Panc1 (cell line): ENCODE data around the gene SETD2. TPM values are rescaled to one million over a fixed set of nuclear protein-coding genes. Genes with fewer than 3 reads are reported as not detected.
"Not testable (repeated sequence)": the region's sequence is repeated elsewhere in the genome, so short reads cannot be mapped to it uniquely, and the experiment has no call there.

Experiments
- ATAC-seq: fragments of 200-7000 bp; cut with Tn5 transposase; 2 replicates; pipeline ENCODE4 v1.9.1; 2020; ENCODE audit warnings: mild to moderate bottlenecking, moderate library complexity
- BruUV-seq: library from RNA; stranded (reverse); fragments of 400-500 nt; replicated peaks from 2 replicates; lab custom pipeline; 2021; lab: Mats Ljungman, UMichigan
- CTCF ChIA-PET: fragments of 300-600 bp; sonication (Branson Sonifier 250); formaldehyde crosslinking; loops from one replicate; lab custom pipeline; 2022; ENCODE audit warnings: antibody characterized with exemption; lab: Charles Lee
- POLR2A ChIA-PET: fragments of 300-600 bp; sonication (Branson Sonifier 250); formaldehyde crosslinking; loops from one replicate; lab custom pipeline; 2022; ENCODE audit warnings: antibody characterized with exemption; lab: Charles Lee
- DNase-seq: peaks from one replicate; pipeline ENCODE4 v3.0.0-alpha.2; 2010; ENCODE audit warnings: low read depth, low spot score
- H3K27ac ChIP-seq: 2 replicates; pipeline ENCODE4 v1.5.1; 2011; ENCODE audit warnings: mild to moderate bottlenecking, low read length, inconsistent platforms
- H3K27me3 ChIP-seq: fragments of 200-500 bp; sonication (Bioruptor generic); 2 replicates; pipeline ENCODE4 v1.6.0; 2014; ENCODE audit warnings: low read length, inconsistent platforms; ENCODE audit not compliant: control insufficient read depth, insufficient read depth
- H3K36me3 ChIP-seq: fragments of 200-500 bp; sonication (Bioruptor generic); 2 replicates; pipeline ENCODE4 v1.5.1; 2014; ENCODE audit warnings: inconsistent platforms, mild to moderate bottlenecking, low read length, moderate library complexity; ENCODE audit not compliant: control insufficient read depth, insufficient read depth
- H3K4me1 ChIP-seq: 2 replicates; pipeline ENCODE4 v1.5.1; 2011; ENCODE audit warnings: inconsistent platforms, mild to moderate bottlenecking, low read length, moderate library complexity; ENCODE audit not compliant: control insufficient read depth, insufficient read depth
- H3K4me3 ChIP-seq, 2 experiments: 2 replicates each; pipeline ENCODE4 v1.5.1; 2011 to 2012; ENCODE audit warnings: low read depth in 2 of 2, low read length in 2 of 2, mild to moderate bottlenecking in 2 of 2, inconsistent platforms in 1 of 2, moderate library complexity in 1 of 2
- H3K9me3 ChIP-seq: fragments of 200-500 bp; sonication (Bioruptor generic); 2 replicates; pipeline ENCODE4 v1.5.1; 2014; ENCODE audit warnings: low read depth, mild to moderate bottlenecking, inconsistent platforms, low read length, moderate library complexity; ENCODE audit not compliant: control insufficient read depth, insufficient read depth
- POLR2AphosphoS5 ChIP-seq: IDR thresholded peaks from 2 replicates; pipeline ENCODE4 v1.6.1; 2012; ENCODE audit warnings: mild to moderate bottlenecking, low read depth, low read length, moderate library complexity
- SIN3A ChIP-seq: IDR thresholded peaks from 2 replicates; pipeline ENCODE4 v1.6.1; 2012; ENCODE audit warnings: low read depth, mild to moderate bottlenecking, low read length, moderate library complexity, borderline replicate concordance; ENCODE audit not compliant: insufficient read depth
- TCF7L2 ChIP-seq: IDR thresholded peaks from 2 replicates; pipeline ENCODE4 v1.6.1; 2011; ENCODE audit warnings: mild to moderate bottlenecking, low read depth, low read length, inconsistent platforms
- in situ Hi-C: cut with HindIII; loops from 2 replicates; pipeline ENCODE4 v1.10.0; 2016; ENCODE audit warnings: low sequenced_read_pairs, low pct_unique_long_range_greater_than_20kb
- intact Hi-C: fragments of 100-400 bp; cut with micrococcal nuclease; formaldehyde crosslinking; loops from one replicate; pipeline ENCODE4 v1.10.0; 2022; ENCODE audit not compliant: unreplicated experiment
- total RNA-seq: library from RNA; stranded (reverse); gene quantifications from one replicate; pipeline ENCODE4 v1.2.1, GENCODE V29; 2021; ENCODE audit not compliant: unreplicated experiment
- TF ChIP-seq, protein P1 (sequence below): fragments of 450-650 bp; IDR thresholded peaks from 2 replicates; pipeline ENCODE4 v1.5.1; 2017; ENCODE audit warnings: mild to moderate bottlenecking
- TF ChIP-seq, protein P2 (sequence below), 2 experiments: IDR thresholded peaks; 2 replicates each; pipeline ENCODE4 v1.6.1; 2011 to 2012; ENCODE audit warnings: low read depth in 2 of 2, control low read depth in 1 of 2, low read length in 1 of 2, mild to moderate bottlenecking in 1 of 2, moderate library complexity in 1 of 2; ENCODE audit not compliant: insufficient read depth in 1 of 2

The SETD2 gene
- total RNA-seq, 1 experiment from 2014 or later: 32.6 TPM

GRCh38 chr3:47034868-47035489, 128.9 kb downstream of the SETD2 start:
- intact Hi-C loops: no loop called here
- POLR2A ChIA-PET: no interaction called here
- H3K27me3 ChIP-seq: no peaks in the 10 kb centered on the region
- peak overlapping the region; percentile 77 for H3K27ac ChIP-seq
- no peaks in the 10 kb centered on the region for H3K9me3 ChIP-seq
- DNase-seq (no peak), ATAC-seq (peak; percentile 71; the same call in 1 of the 2 replicates)
- BruUV-seq: no TSS peak
- H3K4me3 ChIP-seq: no peak overlapping the region
- H3K36me3 ChIP-seq: peaks cover 2% of the 10 kb centered on the region; the same call in 1 of the 2 replicates
- TF ChIP-seq, protein P1, sequence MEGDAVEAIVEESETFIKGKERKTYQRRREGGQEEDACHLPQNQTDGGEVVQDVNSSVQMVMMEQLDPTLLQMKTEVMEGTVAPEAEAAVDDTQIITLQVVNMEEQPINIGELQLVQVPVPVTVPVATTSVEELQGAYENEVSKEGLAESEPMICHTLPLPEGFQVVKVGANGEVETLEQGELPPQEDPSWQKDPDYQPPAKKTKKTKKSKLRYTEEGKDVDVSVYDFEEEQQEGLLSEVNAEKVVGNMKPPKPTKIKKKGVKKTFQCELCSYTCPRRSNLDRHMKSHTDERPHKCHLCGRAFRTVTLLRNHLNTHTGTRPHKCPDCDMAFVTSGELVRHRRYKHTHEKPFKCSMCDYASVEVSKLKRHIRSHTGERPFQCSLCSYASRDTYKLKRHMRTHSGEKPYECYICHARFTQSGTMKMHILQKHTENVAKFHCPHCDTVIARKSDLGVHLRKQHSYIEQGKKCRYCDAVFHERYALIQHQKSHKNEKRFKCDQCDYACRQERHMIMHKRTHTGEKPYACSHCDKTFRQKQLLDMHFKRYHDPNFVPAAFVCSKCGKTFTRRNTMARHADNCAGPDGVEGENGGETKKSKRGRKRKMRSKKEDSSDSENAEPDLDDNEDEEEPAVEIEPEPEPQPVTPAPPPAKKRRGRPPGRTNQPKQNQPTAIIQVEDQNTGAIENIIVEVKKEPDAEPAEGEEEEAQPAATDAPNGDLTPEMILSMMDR: no peak
- TF ChIP-seq SIN3A (no peak), TCF7L2 (peak; percentile 84), POLR2AphosphoS5 (no peak)
- TF ChIP-seq, protein P2, sequence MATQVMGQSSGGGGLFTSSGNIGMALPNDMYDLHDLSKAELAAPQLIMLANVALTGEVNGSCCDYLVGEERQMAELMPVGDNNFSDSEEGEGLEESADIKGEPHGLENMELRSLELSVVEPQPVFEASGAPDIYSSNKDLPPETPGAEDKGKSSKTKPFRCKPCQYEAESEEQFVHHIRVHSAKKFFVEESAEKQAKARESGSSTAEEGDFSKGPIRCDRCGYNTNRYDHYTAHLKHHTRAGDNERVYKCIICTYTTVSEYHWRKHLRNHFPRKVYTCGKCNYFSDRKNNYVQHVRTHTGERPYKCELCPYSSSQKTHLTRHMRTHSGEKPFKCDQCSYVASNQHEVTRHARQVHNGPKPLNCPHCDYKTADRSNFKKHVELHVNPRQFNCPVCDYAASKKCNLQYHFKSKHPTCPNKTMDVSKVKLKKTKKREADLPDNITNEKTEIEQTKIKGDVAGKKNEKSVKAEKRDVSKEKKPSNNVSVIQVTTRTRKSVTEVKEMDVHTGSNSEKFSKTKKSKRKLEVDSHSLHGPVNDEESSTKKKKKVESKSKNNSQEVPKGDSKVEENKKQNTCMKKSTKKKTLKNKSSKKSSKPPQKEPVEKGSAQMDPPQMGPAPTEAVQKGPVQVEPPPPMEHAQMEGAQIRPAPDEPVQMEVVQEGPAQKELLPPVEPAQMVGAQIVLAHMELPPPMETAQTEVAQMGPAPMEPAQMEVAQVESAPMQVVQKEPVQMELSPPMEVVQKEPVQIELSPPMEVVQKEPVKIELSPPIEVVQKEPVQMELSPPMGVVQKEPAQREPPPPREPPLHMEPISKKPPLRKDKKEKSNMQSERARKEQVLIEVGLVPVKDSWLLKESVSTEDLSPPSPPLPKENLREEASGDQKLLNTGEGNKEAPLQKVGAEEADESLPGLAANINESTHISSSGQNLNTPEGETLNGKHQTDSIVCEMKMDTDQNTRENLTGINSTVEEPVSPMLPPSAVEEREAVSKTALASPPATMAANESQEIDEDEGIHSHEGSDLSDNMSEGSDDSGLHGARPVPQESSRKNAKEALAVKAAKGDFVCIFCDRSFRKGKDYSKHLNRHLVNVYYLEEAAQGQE (IDR thresholded peaks at IDR 0.05; ENCODE audit: insufficient read depth in 1 of 2, low read depth in 2 of 2, low read length in 1 of 2): no peak
- in situ Hi-C loops: no loop called here
- no peaks in the 10 kb centered on the region; the same call in 1 of the 2 replicates for H3K4me1 ChIP-seq
- CTCF ChIA-PET: no interaction called here

- ATAC-seq, in situ Hi-C loops, POLR2A ChIA-PET, H3K4me3 ChIP-seq, BruUV-seq, H3K27me3 ChIP-seq, H3K4me1 ChIP-seq, H3K9me3 ChIP-seq, CTCF ChIA-PET, intact Hi-C loops, H3K27ac ChIP-seq, H3K36me3 ChIP-seq, DNase-seq: not testable (repeated sequence)
Observed at GRCh38 chr3:47031041-47031440, 132.9 kb downstream of the SETD2 start.

DNA sequence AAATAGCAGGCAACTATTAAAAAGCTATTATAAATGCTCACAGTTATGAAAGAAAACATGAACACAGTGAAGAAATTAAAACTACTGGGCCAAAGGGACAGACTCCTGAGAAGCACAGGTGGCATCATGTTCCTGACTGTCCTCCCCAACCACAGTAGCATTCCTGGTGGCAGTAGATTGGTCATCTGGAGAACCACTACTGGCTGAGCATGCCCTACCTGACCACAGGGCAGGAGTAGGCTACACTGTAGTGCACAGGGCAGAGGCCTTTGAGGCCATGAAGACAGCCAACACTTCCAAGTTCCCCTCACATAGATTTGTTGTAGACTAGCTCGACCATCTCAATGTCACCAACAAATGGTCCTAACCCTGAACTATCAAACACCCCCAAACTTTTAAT, 135.2 kb downstream of the SETD2 start:
- Histone ChIP-seq H3K36me3 (no peaks in the 10 kb centered on the region), H3K4me1 (no peaks in the 10 kb centered on the region), H3K4me3 (no peak overlapping the region), H3K9me3 (no peaks in the 10 kb centered on the region), H3K27ac (no peak overlapping the region; the same call in 1 of the 2 replicates), H3K27me3 (no peaks in the 10 kb centered on the region)
- intact Hi-C loops (no loop called here), in situ Hi-C loops (no loop called here)
- BruUV-seq: no TSS peak
- TF ChIP-seq, protein P2 (IDR thresholded peaks at IDR 0.05; ENCODE audit: insufficient read depth in 1 of 2, low read depth in 2 of 2, low read length in 1 of 2): no peak
- TF ChIP-seq POLR2AphosphoS5 (no peak), SIN3A (no peak), TCF7L2 (no peak)
- TF ChIP-seq, protein P1: no peak
- DNase-seq (no peak), ATAC-seq (no peak)
- CTCF ChIA-PET: no interaction called here
- POLR2A ChIA-PET: no interaction called here
